Activated CD4-positive, alpha-beta memory T cell treated with anti-CD3 and anti-CD28 coated beads for 36 hours (primary cell): Measurements from ENCODE around the gene DNAH9. TPM values are rescaled to one million over a fixed set of nuclear protein-coding genes. Genes with fewer than 3 reads are reported as not detected.

Source experiments
- CTCF ChIA-PET: fragments of 350-600 bp; sonication (Branson Sonifier 250); formaldehyde crosslinking; loops from one replicate; lab custom pipeline; 2021; ENCODE audit warnings: antibody characterized with exemption, inconsistent platforms; lab: Charles Lee
- POLR2A ChIA-PET: fragments of 350-600 bp; sonication (Branson Sonifier 250); formaldehyde crosslinking; loops from one replicate; lab custom pipeline; 2021; ENCODE audit warnings: antibody characterized with exemption; lab: Charles Lee
- DNase-seq: peaks from one replicate; pipeline ENCODE4 v3.0.0-alpha.2; 2020
- H3K27ac Mint-ChIP-seq: one replicate; pipeline ENCODE4 v1.8.0; 2021; ENCODE audit warnings: mixed read lengths
- H3K27me3 Mint-ChIP-seq: one replicate; pipeline ENCODE4 v1.8.0; 2021; ENCODE audit warnings: mixed read lengths
- H3K36me3 Mint-ChIP-seq: one replicate; pipeline ENCODE4 v1.8.0; 2021; ENCODE audit warnings: mixed read lengths
- H3K4me1 Mint-ChIP-seq: one replicate; pipeline ENCODE4 v1.8.0; 2021; ENCODE audit warnings: low read depth, mixed read lengths
- H3K4me3 Mint-ChIP-seq: one replicate; pipeline ENCODE4 v1.8.0; 2021; ENCODE audit warnings: mild to moderate bottlenecking, mixed read lengths
- H3K9me3 Mint-ChIP-seq: one replicate; pipeline ENCODE4 v1.8.0; 2021; ENCODE audit warnings: mixed read lengths
- intact Hi-C: fragments of 100-400 bp; cut with micrococcal nuclease; formaldehyde crosslinking; loops from one replicate; pipeline ENCODE4 v1.15.1; 2023
- total RNA-seq, 2 experiments: library from RNA; stranded (reverse); gene quantifications; one replicate each; pipeline ENCODE4 v1.2.3, GENCODE V29; 2021

Gene DNAH9
- total RNA-seq, 2 experiments from 2014 or later: not detected

DNA sequence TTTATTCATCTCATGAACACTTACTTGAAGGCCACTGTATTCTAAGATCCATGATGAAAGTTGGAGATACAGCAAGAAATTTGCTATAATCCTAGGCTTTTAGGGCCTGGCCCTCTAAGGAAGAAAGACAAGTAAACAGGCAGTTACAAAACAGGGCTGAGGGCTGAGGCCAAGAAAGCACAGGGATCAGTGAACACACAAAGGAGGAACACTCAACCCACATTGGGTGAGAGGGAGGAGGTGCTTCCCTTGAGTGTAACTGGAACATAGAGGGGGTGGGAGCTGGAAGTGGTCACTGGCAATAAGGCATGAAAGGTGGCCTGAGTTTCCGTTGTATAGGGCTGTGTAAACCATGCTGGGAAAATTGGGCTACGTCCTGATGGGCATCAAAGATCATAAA, 286.8 kb downstream of the DNAH9 start:
- CTCF ChIA-PET: no interaction called here

DNA sequence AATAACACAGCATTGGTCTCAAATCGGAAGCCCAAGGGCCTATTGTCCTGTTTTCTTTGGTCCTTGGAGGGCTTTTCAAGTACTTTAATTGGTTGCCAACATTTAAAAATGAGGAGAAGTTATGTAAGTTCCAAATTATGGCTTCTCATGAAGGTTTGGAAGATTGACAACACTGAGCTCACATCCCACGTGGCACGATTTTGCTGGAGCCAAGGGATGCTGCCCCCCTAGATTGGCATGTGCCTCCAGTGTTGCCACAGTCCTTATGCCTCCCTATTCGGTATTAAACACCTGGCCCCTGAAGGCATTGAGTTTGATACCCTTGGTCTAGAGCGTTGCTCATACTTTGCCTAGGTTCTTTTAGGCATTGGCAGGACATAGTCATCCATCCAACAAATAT, 291.0 kb downstream of the DNAH9 start:
- H3K27me3 Mint-ChIP-seq: no peaks in the 10 kb centered on the region
- POLR2A ChIA-PET: no interaction called here
- no peak overlapping the region for H3K4me3 Mint-ChIP-seq
- CTCF ChIA-PET: no interaction called here
- H3K9me3 Mint-ChIP-seq: peaks cover 3% of the 10 kb centered on the region
- no peaks in the 10 kb centered on the region for H3K36me3 Mint-ChIP-seq
- no peak for DNase-seq
- intact Hi-C loops: no loop called here
- H3K27ac Mint-ChIP-seq: no peak overlapping the region
- no peaks in the 10 kb centered on the region for H3K4me1 Mint-ChIP-seq

More for the DNA sequence above, 286.8 kb downstream of the DNAH9 start:
- Mint-ChIP-seq H3K27ac (no peak overlapping the region), H3K36me3 (no peaks in the 10 kb centered on the region), H3K9me3 (no peaks in the 10 kb centered on the region), H3K4me1 (no peaks in the 10 kb centered on the region), H3K27me3 (no peaks in the 10 kb centered on the region), H3K4me3 (no peak overlapping the region)
- no peak for DNase-seq
- intact Hi-C loops: no loop called here
- POLR2A ChIA-PET: no interaction called here

DNA sequence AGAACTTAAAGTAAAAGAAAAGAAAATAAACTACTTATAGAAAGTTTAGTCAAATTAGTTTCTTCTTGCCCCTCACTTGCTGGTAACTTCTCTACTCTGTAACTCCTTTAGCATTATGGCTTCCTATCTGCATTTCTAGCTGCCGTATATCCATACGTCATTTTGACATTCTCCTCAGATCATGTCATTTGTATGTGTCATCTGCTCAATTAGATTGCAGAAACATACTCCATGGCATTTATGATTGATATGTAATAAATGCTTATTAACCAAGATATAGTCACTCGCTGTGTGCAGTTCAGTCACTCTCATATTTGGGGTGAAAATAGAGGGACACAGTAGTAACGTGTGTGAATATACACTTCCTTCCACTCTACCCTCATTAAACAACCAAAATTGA, 295.6 kb downstream of the DNAH9 start:
- Mint-ChIP-seq H3K9me3 (peaks cover 3% of the 10 kb centered on the region), H3K4me1 (no peaks in the 10 kb centered on the region), H3K36me3 (no peaks in the 10 kb centered on the region), H3K4me3 (no peak overlapping the region), H3K27me3 (no peaks in the 10 kb centered on the region), H3K27ac (no peak overlapping the region)
- POLR2A ChIA-PET: no interaction called here
- no peak for DNase-seq
- CTCF ChIA-PET: no interaction called here
- intact Hi-C loops: no loop called here

DNA sequence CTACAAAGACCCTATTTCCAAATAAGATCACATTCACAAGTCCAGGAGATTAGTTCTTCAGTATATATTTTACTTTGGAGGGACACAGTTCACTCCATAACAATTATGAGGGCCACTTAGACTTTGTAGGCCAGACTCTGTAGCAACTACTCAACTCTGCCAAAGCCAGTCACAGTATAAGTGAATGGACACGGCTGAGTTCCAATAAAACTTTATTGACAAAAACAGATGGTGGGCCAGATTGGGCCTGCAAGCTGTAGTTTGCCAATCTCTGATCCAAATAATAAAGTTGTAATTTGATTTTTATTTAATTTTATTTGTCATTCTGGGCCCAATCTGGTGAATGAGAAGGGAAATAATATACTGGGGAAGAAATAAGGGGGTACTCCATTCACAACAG, 297.9 kb downstream of the DNAH9 start:
- no peaks in the 10 kb centered on the region for H3K4me1 Mint-ChIP-seq
- peaks cover 6% of the 10 kb centered on the region for H3K27me3 Mint-ChIP-seq
- no peak for DNase-seq
- no peak overlapping the region for H3K27ac Mint-ChIP-seq
- ChIA-PET CTCF (no interaction called here), POLR2A (no interaction called here)
- no peak overlapping the region for H3K4me3 Mint-ChIP-seq
- intact Hi-C loops: no loop called here
- H3K36me3 Mint-ChIP-seq: no peaks in the 10 kb centered on the region
- H3K9me3 Mint-ChIP-seq: peaks cover 3% of the 10 kb centered on the region

DNA sequence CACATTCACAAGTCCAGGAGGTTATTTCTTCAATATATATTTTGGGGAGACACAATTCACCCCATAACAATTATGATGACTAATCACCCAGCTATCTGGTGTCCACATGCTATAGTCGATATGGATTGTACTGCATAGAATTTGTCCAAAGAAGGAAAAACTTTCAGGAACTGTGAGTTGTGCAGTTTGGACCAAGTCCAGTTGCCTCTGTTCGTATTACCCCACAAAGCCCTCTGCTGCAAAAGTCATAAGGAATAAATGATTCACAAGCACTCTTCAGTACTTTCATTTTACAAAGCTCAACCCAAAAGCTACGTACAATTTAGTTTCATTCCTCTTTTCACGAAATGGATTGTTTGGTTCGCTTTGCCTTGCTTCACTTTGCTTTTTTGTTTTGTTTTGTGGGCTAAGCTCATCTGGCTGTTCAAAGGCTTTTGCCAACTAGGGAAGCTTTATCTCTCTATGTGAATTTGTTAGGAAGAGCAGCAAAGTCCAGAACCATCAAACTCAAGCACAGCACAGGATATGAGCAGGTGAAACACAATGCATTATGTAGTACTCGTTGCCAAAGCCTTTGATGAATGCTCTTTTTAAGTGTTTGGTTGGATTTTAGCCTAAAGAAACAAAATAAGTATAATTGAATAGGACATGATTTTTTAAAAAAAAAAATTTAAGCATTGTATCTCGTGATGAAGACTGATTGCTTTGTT, 300.4 kb downstream of the DNAH9 start:
- no peak overlapping the region for H3K4me3 Mint-ChIP-seq
- ChIA-PET CTCF (no interaction called here), POLR2A (no interaction called here)
- H3K27me3 Mint-ChIP-seq: peaks cover 6% of the 10 kb centered on the region
- H3K4me1 Mint-ChIP-seq: no peaks in the 10 kb centered on the region
- no peaks in the 10 kb centered on the region for H3K9me3 Mint-ChIP-seq
- no peak for DNase-seq
- H3K27ac Mint-ChIP-seq: no peak overlapping the region
- intact Hi-C loops: no loop called here
- no peaks in the 10 kb centered on the region for H3K36me3 Mint-ChIP-seq

DNA sequence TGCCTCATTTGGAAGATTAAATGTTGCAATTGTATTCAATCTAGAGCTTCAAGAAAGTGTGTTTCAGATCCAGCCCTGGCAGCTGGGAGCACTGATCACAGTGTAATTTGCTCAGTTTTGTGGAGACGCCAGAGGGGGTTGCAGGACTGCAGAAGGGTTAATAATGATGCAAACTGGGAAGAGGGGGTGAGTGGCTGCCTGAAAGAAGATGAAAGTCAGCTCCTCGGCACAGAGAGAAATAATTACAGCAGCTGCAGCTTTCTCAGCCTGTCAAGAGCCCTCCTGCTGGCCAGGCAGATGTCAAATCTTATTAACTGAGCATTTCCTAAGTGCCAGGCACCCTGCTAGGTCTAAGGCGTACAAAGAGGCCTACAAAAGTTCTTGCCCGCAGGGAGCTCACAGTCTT, 301.3 kb downstream of the DNAH9 start:
- CTCF ChIA-PET: no interaction called here
- no peak overlapping the region for H3K27ac Mint-ChIP-seq

DNA sequence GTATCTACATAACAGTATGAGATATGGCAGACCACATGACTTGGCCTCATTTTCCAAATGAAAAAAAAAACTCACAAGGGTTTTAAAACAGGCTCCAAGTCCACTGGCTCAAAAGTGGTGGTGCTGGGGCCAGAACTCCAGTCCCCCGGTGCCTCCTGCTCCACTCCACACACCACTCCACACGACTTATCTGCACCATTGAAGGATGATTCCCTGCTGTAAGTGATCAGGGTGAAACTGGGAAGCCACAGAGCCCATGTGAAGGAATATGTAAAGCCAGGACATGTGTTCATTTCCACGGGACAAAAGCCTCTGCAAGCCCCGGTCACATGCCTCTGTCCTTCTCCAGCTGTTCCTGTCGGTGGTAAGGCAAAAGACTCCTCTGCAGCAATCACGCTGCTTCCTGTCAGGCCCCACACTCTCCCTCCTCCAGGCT, 301.8 kb downstream of the DNAH9 start:
- Mint-ChIP-seq H3K9me3 (no peaks in the 10 kb centered on the region), H3K4me1 (no peaks in the 10 kb centered on the region), H3K4me3 (no peak overlapping the region), H3K27me3 (peaks cover 6% of the 10 kb centered on the region), H3K36me3 (no peaks in the 10 kb centered on the region), H3K27ac (no peak overlapping the region)
- intact Hi-C loops: no loop called here
- ChIA-PET POLR2A (interaction anchor here (0.6 kb wide), 1 partner anchor 1396 kb away, joined by 6 read pairs; no protein-coding TSS in a partner anchor), CTCF (no interaction called here)
- DNase-seq: no peak

More for the DNA sequence above, 301.3 kb downstream of the DNAH9 start:
- peaks cover 6% of the 10 kb centered on the region for H3K27me3 Mint-ChIP-seq
- H3K9me3 Mint-ChIP-seq: no peaks in the 10 kb centered on the region
- no peak for DNase-seq
- H3K4me1 Mint-ChIP-seq: no peaks in the 10 kb centered on the region
- POLR2A ChIA-PET: no interaction called here
- no peaks in the 10 kb centered on the region for H3K36me3 Mint-ChIP-seq
- intact Hi-C loops: no loop called here
- no peak overlapping the region for H3K4me3 Mint-ChIP-seq

DNA sequence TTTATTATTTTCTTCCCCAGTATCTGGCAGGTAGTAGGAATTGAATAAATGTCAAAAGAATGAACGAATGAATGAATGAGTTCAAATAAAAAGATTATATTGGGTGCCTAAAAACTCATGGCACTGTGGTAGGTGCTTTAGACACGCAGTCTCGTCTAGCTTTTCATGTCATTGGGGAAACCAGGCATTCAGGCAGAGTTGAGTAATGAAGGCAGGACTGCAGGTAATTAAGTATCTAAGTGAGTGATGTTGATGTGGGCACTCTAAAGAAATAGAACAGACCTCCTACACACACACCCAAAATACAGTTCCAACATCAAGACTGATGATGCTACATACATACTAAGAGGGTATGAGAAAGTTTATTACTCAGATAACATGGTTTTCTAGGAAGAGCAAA, 302.4 kb downstream of the DNAH9 start:
- intact Hi-C loops: no loop called here
- Mint-ChIP-seq H3K9me3 (no peaks in the 10 kb centered on the region), H3K27me3 (peaks cover 6% of the 10 kb centered on the region), H3K4me1 (no peaks in the 10 kb centered on the region), H3K36me3 (no peaks in the 10 kb centered on the region), H3K27ac (no peak overlapping the region), H3K4me3 (no peak overlapping the region)
- DNase-seq: no peak
- CTCF ChIA-PET: no interaction called here
- POLR2A ChIA-PET: interaction anchor here (0.6 kb wide), 2 partner anchors 45 to 1397 kb away, joined by 4 to 6 read pairs; no protein-coding TSS in a partner anchor

DNA sequence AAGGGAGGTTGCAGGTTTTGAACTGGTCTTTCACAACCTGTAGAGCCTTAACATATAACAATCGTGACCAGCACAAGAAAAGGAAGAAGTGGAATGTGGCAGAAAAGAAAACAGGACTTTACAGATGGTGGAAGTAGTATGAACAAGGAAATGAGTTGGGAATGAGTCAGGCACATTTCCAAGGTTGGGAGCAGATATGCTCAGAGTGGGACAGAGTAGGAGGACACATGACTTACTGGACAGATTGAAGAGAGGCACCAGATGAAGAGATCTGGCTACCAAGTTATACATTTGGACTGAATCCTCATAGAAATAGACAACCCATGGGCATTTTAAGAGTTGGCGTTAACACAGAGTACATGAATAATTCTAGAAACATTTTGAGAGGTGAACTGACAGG, 303.7 kb downstream of the DNAH9 start:
- Mint-ChIP-seq H3K9me3 (no peaks in the 10 kb centered on the region), H3K36me3 (no peaks in the 10 kb centered on the region), H3K27me3 (peaks cover 6% of the 10 kb centered on the region), H3K4me3 (no peak overlapping the region), H3K4me1 (no peaks in the 10 kb centered on the region), H3K27ac (no peak overlapping the region)
- ChIA-PET POLR2A (no interaction called here), CTCF (no interaction called here)
- DNase-seq: no peak
- intact Hi-C loops: no loop called here

DNA sequence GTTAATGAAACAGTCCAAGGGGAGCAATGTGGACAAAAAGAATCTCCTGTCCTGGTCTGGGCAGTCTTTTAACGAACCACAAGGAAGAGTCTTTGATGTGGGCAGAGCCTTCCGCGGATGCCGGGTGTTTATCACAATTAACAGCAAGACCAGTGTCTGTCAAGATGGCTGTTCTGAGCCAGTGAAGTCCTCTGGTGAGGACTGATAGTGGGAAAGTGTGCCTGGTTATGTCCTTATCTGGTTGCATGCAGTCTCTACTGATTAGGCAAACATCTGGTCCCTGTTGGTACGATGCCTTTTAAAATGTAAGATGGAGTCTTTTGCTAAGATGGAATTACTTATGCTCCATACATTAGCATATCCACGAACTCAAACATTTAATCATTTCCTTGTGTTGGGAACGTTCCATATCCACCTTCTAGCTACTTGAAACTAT, 310.5 kb downstream of the DNAH9 start:
- Mint-ChIP-seq H3K27me3 (no peaks in the 10 kb centered on the region), H3K4me3 (no peak overlapping the region), H3K27ac (no peak overlapping the region), H3K9me3 (peaks cover 17% of the 10 kb centered on the region), H3K36me3 (no peaks in the 10 kb centered on the region), H3K4me1 (no peaks in the 10 kb centered on the region)
- no peak for DNase-seq
- POLR2A ChIA-PET: no interaction called here
- intact Hi-C loops: no loop called here
- CTCF ChIA-PET: no interaction called here

DNA sequence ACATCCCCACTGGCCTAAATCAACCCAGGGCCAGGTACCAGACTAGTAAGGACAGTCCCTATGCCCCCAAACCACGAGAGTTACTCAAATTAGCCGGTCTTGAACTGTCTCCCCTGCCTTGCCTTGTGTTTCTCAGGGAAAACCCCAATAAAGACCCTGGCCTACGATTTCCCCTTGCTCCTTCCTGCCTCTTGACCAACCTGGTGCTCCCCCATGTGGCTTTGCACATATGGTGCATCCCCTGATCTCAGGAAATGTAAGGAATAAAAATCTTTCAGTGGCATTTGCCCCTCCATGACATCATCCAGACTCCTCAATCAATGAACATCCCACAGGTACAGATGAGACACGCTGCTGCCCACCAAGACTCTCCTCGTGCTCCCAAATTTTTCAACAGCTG, 311.1 kb downstream of the DNAH9 start:
- no peak for DNase-seq
- H3K9me3 Mint-ChIP-seq: peaks cover 17% of the 10 kb centered on the region

DNA sequence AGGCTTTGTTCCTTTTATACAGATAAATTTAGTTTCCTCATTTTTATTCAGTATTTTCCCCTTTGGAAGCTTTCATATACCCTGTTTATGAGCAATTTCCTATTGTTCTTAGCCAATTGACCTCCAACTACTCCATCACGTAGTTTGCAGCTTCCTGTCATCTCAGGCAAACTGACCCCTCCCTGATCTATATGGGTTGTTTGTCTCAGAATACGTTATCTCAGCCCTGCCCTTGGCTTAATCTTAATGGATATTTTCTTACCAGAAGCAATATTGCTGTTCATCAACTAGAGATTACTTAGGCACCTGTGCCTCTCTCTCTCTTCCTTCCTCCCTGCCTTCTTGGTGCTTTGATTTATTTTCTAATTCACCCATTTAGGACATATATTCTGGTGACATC, 317.8 kb downstream of the DNAH9 start:
- Mint-ChIP-seq H3K4me1 (no peaks in the 10 kb centered on the region), H3K27me3 (peaks cover 13% of the 10 kb centered on the region), H3K36me3 (no peaks in the 10 kb centered on the region), H3K9me3 (peaks cover 10% of the 10 kb centered on the region), H3K4me3 (no peak overlapping the region), H3K27ac (no peak overlapping the region)
- ChIA-PET POLR2A (no interaction called here), CTCF (no interaction called here)
- intact Hi-C loops: no loop called here
- DNase-seq: no peak

More for the DNA sequence above, 311.1 kb downstream of the DNAH9 start:
- Mint-ChIP-seq H3K27ac (no peak overlapping the region), H3K36me3 (no peaks in the 10 kb centered on the region), H3K4me3 (no peak overlapping the region), H3K27me3 (no peaks in the 10 kb centered on the region), H3K4me1 (no peaks in the 10 kb centered on the region)
- intact Hi-C loops: no loop called here
- POLR2A ChIA-PET: no interaction called here
- CTCF ChIA-PET: no interaction called here

DNA sequence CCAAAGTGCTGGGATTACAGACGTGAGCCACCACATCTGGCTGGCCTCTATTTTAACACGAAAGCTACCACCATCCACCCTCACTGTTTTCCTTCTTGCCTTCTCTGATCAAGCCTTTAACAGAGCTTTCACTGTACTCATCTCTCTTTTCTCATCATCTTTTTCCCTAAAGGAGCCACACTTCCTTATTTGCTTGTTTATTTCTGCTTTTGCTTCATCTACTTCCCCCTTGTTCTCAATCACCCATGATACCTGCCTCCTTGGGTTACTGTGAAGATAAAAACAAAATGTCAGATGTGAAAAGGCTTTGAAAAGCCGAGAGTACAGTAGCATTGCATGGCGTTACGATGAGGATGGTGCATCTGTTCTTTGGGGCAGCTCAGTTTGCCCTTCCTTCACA, 319.1 kb downstream of the DNAH9 start:
- Mint-ChIP-seq H3K36me3 (no peaks in the 10 kb centered on the region), H3K27me3 (peaks cover 13% of the 10 kb centered on the region), H3K4me1 (no peaks in the 10 kb centered on the region), H3K4me3 (no peak overlapping the region), H3K9me3 (no peaks in the 10 kb centered on the region), H3K27ac (no peak overlapping the region)
- intact Hi-C loops: no loop called here
- no peak for DNase-seq
- POLR2A ChIA-PET: no interaction called here
- CTCF ChIA-PET: no interaction called here
